Transverse colon (tissue), 4 donors: ENCODE results near the gene MROH2A.

Experiments
- CTCF ChIP-seq, 5 experiments: fragments of 200-600 bp in 3 of 5; fragments of 450-650 bp in 2 of 5; sonication (generic) in 3 of 5; IDR thresholded peaks; 1 replicate in 2 of 5; 2 replicates in 3 of 5; pipeline ENCODE4 v1.5.1; 2016 to 2017; ENCODE audit warnings: antibody characterized with exemption in 5 of 5, inconsistent platforms in 3 of 5, mild to moderate bottlenecking in 2 of 5, moderate library complexity in 1 of 5
- EP300 ChIP-seq: sonication (generic); formaldehyde crosslinking; IDR thresholded peaks from one replicate; pipeline ENCODE4 v1.6.1; 2017; ENCODE audit warnings: antibody characterized with exemption, low read depth
- POLR2A ChIP-seq: fragments of 450-650 bp; IDR thresholded peaks from one replicate; pipeline ENCODE4 v1.6.1; 2016; ENCODE audit warnings: antibody characterized with exemption, mild to moderate bottlenecking, moderate library complexity
- POLR2AphosphoS5 ChIP-seq, 3 donors: sonication (generic); formaldehyde crosslinking; IDR thresholded peaks; one replicate each; pipeline ENCODE4 v1.6.1; 2016; ENCODE audit warnings: antibody characterized with exemption in 3 of 3

DNA sequence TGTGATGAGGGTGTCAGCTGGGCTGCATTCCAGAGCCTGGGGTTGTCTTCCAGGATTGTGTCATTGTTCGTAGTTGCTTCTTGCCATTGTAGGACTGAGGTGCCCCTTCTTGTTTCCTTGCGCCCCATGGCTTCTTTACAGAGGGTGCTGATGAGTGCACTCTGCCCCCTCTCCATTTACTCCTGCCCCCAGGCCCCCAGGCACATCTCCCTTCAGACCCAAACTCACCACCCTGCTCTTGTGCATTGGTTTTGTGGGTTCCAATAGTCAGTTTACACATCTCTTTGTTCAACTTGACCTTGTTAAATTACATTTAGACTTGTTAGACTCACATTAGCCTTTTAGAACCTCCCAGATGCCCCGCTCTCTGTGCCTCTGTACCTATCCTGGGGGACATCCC is 43.1 kb downstream of the MROH2A start:
- no peak for TF ChIP-seq CTCF (IDR thresholded peaks at IDR 0.05)
- TF ChIP-seq POLR2A, result no peak
- TF ChIP-seq POLR2AphosphoS5 (IDR thresholded peaks at IDR 0.05), result no peak
- no peak for TF ChIP-seq EP300
